ENCODE results near the gene INHBC.

Gene INHBC

DNA sequence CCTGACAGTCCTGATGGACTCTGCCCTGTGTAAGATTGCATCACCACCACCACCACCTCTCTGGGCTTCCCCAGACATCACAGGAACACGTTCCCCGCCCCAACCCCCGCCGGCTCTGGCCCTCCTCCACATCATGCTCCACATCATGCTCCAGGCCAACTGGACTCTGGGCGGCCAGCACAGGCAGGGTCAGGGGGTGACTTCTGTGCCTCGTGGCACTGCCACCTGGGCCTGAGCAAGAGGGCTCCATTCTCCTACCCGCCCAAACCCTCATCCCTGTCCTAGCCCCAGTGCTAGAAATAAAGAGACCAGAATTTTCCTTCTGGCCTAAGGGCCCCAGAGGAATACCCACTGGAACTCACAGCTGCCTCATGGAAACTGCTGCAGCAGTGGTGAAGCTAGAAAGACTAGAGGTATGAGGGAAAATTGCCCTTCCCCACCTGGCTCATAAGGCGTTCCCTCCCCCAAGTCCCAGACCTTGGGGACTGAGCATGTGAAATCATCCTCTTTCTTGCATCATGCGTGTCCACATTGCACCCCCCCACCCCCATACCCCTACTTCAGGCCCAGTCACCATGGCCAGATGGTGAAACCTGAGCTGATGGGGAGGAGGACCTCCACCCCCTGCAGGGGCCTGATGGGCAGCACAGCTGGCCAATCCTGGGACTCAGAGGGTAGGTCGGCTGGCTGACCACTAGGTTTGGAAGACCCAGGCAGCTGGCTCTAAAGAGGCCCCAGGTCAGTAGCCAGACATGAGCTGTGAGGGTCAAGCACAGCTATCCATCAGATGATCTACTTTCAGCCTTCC, 20.2 kb downstream of the INHBC start, which contains the start of gene INHBE:
Gene INHBE (plus strand): TSS at position 742 of the 808 bp plus-strand sequence. CDS start 230 bp downstream, outside the sequence.
- DNase-seq, result peak; percentile 57

- no peak for DNase-seq
Measured at GRCh38 chr12:57455374-57456144, 21.0 kb downstream of the INHBC start.

DNA sequence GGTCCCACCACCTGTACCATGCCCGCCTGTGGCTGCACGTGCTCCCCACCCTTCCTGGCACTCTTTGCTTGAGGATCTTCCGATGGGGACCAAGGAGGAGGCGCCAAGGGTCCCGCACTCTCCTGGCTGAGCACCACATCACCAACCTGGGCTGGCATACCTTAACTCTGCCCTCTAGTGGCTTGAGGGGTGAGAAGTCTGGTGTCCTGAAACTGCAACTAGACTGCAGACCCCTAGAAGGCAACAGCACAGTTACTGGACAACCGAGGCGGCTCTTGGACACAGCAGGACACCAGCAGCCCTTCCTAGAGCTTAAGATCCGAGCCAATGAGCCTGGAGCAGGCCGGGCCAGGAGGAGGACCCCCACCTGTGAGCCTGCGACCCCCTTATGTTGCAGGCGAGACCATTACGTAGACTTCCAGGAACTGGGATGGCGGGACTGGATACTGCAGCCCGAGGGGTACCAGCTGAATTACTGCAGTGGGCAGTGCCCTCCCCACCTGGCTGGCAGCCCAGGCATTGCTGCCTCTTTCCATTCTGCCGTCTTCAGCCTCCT, 21.6 kb downstream of the INHBC start:
- DNase-seq, result peak; percentile 48

DNA sequence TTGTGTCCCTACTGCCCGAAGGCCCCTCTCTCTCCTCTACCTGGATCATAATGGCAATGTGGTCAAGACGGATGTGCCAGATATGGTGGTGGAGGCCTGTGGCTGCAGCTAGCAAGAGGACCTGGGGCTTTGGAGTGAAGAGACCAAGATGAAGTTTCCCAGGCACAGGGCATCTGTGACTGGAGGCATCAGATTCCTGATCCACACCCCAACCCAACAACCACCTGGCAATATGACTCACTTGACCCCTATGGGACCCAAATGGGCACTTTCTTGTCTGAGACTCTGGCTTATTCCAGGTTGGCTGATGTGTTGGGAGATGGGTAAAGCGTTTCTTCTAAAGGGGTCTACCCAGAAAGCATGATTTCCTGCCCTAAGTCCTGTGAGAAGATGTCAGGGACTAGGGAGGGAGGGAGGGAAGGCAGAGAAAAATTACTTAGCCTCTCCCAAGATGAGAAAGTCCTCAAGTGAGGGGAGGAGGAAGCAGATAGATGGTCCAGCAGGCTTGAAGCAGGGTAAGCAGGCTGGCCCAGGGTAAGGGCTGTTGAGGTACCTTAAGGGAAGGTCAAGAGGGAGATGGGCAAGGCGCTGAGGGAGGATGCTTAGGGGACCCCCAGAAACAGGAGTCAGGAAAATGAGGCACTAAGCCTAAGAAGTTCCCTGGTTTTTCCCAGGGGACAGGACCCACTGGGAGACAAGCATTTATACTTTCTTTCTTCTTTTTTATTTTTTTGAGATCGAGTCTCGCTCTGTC, 22.3 kb downstream of the INHBC start:
- no peak for DNase-seq

GRCh38 chr12:57458665-57459054, 24.1 kb downstream of the INHBC start:
- DNase-seq, result no peak

- DNase-seq, result peak; percentile 91
Measured at GRCh38 chr12:57459055-57459749, 24.6 kb downstream of the INHBC start.

GRCh38 chr12:57459750-57460467, 25.3 kb downstream of the INHBC start, which contains the start of gene GLI1:
GLI1 (plus strand) TSS chr12:57459785; CDS start chr12:57463692, 3,907 bp downstream.
- DNase-seq, result no peak

DNA sequence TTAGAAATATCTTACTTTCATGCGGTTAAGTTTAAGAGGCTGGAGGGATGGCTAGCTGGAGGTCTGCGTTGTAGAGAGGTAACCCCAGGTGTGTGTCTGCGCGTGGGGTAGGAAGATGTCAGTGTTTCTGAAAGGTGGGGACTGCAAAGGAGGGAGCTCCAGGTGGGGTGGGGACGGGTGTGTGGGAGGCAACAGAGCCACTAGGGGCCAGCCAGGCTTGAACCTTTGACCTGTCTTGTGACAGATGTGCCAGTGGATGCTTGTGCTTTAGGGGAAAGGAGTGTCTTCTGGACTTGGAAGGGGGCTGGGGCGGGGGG, 25.8 kb downstream of the INHBC start:
- DNase-seq, result no peak

- DNase-seq, result no peak
Measured at GRCh38 chr12:57460841-57461275, 26.3 kb downstream of the INHBC start.

- DNase-seq, result peak; percentile 44
Measured at GRCh38 chr12:57461276-57461916, 26.8 kb downstream of the INHBC start.

GRCh38 chr12:57461917-57462250, 27.3 kb downstream of the INHBC start:
- peak; percentile 16 for DNase-seq

GRCh38 chr12:57462251-57462911, 27.8 kb downstream of the INHBC start:
- DNase-seq, result peak; percentile 91

- no peak for DNase-seq
Measured at GRCh38 chr12:57462912-57463253, 28.3 kb downstream of the INHBC start.

GRCh38 chr12:57464569-57464968, 30.0 kb downstream of the INHBC start:
- DNase-seq, result no peak

GRCh38 chr12:57465030-57465746, 30.6 kb downstream of the INHBC start:
- no peak for DNase-seq

- no peak for DNase-seq
Measured at GRCh38 chr12:57465747-57466505, 31.3 kb downstream of the INHBC start.

DNA sequence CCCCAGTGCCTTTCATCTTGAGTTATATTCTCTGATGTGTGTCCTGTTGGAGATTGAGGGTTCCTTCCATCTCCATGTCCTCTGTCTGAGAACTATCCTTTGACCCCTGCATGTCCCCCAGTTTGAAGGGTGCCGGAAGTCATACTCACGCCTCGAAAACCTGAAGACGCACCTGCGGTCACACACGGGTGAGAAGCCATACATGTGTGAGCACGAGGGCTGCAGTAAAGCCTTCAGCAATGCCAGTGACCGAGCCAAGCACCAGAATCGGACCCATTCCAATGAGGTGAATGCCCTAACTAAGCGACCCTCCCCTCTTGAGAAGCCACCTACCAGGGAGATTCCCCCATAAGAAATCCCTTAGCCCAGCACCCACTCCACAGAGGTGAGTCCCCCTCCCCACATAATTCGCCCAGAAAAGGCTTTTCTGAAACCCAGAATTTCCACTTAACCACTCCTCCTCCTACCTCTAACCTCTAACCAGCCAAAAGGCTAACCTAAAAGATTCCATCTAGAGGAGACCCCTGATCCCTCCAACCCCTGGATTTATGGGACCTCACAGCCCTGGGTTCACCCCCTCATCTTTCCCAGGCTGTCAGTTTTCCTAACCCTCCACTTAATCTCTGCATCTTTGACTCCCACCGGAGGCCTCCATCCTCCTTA, 32.8 kb downstream of the INHBC start:
- no peak for DNase-seq

- DNase-seq, result no peak
Measured at GRCh38 chr12:57467915-57468314, 33.3 kb downstream of the INHBC start.

All from NCI-H226 (cell line).